Germinal center (tissue), 1 donor: ENCODE results near the gene SPRYD7.
"Not testable (repeated sequence)": the region's sequence is repeated elsewhere in the genome, so short reads cannot be mapped to it uniquely, and the experiment has no call there.

Experiments
- DNase-seq: peaks from one replicate; pipeline ENCODE4 v3.0.0; 2012; ENCODE audit warnings: mixed read lengths, low spot score

The SPRYD7 gene

DNA sequence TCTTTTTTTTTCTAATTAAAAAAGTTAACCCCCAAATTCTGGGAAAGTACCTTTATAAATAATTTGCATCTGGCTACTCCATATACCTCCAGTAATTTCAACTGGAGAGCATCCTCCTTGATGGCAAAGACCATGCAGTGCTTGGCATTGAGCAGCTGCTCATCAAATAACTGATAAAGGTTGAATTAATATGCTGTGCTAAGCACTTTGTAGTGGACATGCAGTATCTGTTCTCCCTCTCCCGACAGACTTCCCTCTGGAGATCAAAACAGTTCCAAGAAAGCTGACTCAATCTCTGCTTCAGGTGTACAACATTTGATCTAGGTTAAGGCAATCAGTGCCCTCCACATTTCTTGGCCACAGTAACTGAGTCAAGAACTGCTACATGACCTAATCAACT lies 3.3 kb downstream of the SPRYD7 start:
- DNase-seq, result no peak

DNA sequence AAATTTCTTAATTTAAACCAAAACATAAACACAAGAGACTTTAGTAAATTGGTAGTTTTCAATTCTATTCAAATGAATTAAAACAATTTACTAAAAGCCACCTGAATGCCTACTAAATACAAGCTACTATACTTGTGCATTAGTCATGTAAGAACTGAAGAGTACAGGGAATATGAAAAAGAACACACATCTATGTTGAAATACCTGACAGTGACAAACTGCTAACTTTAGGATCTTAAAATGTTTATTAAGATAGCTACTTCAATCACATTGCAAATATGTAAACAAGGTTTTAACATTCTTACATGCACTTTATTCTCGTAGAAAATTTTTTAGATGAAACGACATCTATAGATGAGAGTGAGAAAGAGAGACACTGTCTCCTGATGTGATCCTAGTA lies 4.1 kb downstream of the SPRYD7 start:
- DNase-seq, result no peak

DNA sequence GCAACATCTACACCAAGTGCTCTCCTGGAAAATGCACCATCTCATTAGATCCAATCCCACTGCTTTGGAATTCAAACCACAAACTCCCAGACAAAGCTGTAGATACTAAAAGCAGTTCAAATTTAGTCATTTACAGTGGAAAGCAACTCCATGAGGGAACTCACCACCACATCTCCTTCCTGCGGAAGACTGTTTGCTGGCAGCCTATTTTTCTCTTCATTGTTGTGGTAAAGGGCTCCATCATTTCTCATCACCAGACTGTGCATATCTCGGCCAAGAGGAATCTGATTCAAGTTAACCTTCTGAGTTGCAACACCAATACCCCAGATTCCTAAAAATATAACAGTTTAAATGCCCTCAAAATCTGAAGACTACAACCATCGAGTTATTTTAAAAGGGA lies 8.4 kb downstream of the SPRYD7 start:
- no peak for DNase-seq

GRCh38 chr13:49925881-49926418 lies 10.2 kb downstream of the SPRYD7 start:
- peak; percentile 16 for DNase-seq

GRCh38 chr13:49922301-49922700 lies 13.8 kb downstream of the SPRYD7 start:
- DNase-seq, result no peak

- not testable (repeated sequence) for DNase-seq
Measured at GRCh38 chr13:49920969-49921368, 15.2 kb downstream of the SPRYD7 start.

- DNase-seq, result not testable (repeated sequence)
Measured at GRCh38 chr13:49918106-49918505, 18.0 kb downstream of the SPRYD7 start.

DNA sequence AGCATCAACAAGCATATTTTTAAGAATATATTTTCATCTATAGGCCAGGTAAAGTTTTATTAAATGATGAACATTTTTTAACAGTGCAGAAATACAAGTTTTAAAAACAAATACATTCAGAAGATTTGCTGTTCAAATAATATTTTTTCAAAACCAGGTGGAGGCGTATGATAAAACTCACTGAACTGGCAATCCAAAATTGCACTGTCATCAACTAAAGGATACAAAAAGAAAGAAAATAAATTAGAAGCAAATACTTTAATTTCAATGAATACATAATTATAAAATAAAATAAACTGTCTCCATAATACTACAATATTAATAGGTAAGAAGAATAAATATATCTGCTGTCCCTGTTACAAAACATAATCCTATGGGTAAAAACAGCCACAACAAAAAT lies 21.2 kb downstream of the SPRYD7 start:
- DNase-seq, result no peak

DNA sequence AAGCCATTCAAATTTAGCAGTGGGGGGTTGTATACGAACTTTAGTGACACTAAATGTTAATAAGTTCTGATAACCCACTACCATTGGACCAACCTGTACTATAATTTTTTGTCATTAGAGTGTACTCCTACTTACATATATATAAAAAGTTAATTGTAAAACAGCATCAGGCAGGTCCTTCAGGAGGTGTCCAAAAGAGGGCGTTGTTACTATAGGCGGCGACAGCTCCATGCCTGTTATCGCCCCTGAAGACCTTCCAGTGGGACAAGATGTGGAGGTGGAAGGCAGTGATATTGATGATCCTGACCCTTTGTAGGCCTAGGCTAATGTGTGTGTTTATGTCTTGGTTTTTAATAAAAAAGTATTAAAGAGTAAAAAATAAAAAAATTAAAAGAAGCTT lies 27.5 kb downstream of the SPRYD7 start:
- DNase-seq, result no peak

DNA sequence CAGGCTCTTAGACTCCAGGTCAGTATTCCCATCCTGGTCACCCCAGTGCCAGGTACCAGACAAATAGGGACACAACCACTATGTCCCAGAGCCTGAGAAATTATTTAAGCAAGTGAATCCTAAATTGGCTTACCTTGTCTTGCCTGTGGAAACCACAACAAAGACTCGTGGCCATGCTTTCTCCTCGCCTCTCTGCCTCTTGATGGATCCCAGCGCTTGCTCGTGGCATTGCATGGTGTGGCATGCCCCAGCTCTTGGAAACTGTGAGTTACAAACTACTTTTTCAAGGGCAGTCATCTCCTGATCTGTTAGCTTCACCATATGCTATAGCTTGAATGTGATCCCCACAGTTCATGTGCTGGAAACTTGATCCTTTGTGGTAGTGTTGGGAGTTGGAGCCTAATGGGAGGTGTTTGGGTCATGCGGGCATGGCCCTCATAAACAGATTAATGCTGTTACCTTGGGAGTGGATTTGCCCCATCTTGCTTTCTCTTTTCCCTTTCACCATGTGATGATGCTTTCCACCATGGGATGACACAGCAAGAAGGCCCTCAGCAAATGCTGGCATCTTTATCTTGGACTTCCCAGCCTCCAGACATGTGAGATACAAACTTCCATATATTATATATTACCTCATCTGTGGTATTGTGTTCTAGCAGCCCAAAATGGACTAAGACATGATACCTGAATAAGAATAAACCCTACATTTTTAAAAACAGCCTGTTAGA lies 31.2 kb downstream of the SPRYD7 start:
- no peak for DNase-seq

- DNase-seq, result no peak
Measured at GRCh38 chr13:49898792-49899191, 37.3 kb downstream of the SPRYD7 start.

DNA sequence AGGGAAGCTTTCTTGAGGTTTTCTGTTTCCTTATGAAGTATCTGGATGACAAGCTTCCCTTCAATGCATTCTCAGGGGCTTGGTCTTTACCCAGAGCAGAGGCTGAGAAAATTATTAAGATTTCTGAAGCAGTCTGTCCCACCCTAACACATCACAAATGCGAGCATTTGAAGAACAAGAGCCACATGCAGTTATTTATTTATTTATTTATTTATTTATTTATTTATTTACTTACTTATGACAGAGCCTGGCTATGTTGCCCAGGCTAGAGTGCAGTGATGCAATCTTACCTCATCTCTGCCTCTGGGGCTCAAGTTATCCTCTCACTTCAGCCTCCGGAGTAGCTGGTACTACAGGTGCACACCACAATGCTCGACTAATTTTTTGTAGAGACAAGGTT lies 38.4 kb downstream of the SPRYD7 start:
- DNase-seq, result no peak

DNA sequence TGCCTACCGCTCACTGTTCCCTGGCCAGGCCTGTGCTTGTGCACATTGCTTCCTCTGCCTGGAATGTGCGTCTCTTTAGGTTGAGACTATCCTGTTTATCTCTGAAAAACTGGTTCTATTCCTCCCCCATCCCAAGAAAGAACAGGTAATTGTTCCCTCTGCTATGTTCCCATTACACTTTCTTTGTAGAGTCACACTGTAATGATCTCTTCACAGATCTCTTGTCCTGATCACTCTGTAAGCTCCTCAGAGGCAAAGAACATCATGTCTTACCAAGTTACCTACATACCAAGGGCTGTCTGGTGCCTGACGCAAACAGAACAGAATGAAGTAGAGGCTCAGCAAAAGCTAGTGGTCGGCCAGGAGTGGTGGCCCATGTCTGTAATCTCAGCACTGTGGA lies 40.3 kb downstream of the SPRYD7 start:
- no peak for DNase-seq

GRCh38 chr13:49893591-49893990 lies 42.5 kb downstream of the SPRYD7 start:
- DNase-seq, result no peak

- no peak for DNase-seq
Measured at GRCh38 chr13:49890376-49890775, 45.8 kb downstream of the SPRYD7 start.

- DNase-seq, result no peak
Measured at GRCh38 chr13:49878682-49879081, 57.5 kb downstream of the SPRYD7 start.

GRCh38 chr13:49877629-49878218 lies 58.4 kb downstream of the SPRYD7 start:
- DNase-seq, result no peak

GRCh38 chr13:49874430-49874829 lies 61.7 kb downstream of the SPRYD7 start:
- DNase-seq, result no peak

GRCh38 chr13:49869519-49869918 lies 66.6 kb downstream of the SPRYD7 start:
- DNase-seq, result no peak

- no peak for DNase-seq
Measured at GRCh38 chr13:49867834-49868233, 68.3 kb downstream of the SPRYD7 start.

- DNase-seq, result no peak
Measured at GRCh38 chr13:49865218-49865617, 70.9 kb downstream of the SPRYD7 start.

DNA sequence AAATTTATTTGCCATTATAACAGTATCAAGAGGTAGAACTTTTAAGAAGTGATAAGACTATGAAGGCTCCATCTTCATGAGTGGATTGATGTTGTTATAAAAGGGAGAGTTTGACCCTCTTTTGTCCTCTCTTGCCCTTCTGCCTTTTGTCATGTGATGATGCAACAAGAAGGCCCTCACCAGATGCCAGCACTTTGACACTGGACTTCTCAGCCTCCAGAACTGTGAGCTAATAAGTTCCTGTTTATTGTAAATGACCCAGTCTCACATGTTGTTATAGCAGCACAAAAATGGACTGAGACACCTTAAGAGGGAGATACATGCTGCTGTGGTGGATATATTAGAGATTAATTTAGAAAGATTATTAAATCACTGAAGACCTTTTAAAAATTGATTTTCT lies 71.6 kb downstream of the SPRYD7 start:
- no peak for DNase-seq
